ENCODE measurements around the gene EPN2. TPM values are rescaled to one million over a fixed set of nuclear protein-coding genes. Genes with fewer than 3 reads are reported as not detected.

EPN2 gene
- total RNA-seq, 1 experiment from 2014 or later, result 35.6 TPM

DNA sequence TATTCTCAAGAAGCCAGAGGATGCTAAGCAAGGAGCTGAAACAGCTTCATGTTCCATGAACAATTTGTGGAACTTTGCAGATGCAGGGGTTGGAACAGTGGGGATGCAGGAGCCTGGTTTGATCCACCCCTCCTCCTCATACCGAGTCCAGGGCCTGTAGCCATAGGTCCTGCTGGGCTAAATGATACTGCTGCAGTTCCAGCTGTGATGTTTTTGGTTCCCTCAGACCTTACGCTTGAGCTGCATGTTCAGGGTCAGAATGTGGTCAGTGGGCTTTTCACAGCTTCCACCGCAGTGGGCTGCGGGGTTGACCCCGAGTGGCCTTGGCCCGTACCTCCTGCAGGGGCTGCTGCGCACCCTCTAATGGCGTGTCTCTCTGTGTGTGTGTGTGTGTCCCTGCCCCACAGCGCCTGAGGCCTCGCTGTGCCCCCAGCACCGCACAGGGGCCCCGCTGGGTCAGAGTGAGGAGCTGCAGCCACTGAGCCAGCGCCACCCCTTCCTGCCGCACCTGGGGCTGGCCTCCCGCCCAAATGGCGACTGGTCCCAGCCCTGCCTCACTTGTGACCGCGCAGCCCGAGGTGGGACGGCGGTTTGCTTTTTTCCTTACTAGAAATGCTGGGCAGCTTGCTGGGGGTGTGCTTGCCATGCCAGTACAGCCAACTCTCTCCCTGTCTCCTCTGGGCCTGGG, 48.2 kb downstream of the EPN2 start:
- no peaks in the 10 kb centered on the region for H3K9me3 Mint-ChIP-seq (ENCODE audit: unreplicated experiment)

GRCh38 chr17:19286751-19287341, 49.7 kb downstream of the EPN2 start:
- intact Hi-C loops (cut with micrococcal nuclease; ENCODE audit: unreplicated experiment), result no loop called here
- peaks cover 2% of the 10 kb centered on the region for H3K36me3 ChIP-seq (ENCODE audit: control insufficient read depth, insufficient read depth, low read length)
- TF ChIP-seq CTCF (IDR thresholded peaks at IDR 0.05; ENCODE audit: insufficient read depth in 1 of 2, low read depth in 1 of 2, low read length in 1 of 2, severe bottlenecking in 1 of 2, unreplicated experiment in 1 of 2), result no peak
- no peaks in the 10 kb centered on the region for H3K9me3 Mint-ChIP-seq (ENCODE audit: unreplicated experiment)
- no peaks in the 10 kb centered on the region for H3K9me3 ChIP-seq
- ChIA-PET POLR2A (no interaction called here), CTCF (no interaction called here)
- H3K27me3 Mint-ChIP-seq (ENCODE audit: insufficient read depth, unreplicated experiment), result no peaks in the 10 kb centered on the region
- no peak overlapping the region for H3K4me3 Mint-ChIP-seq (ENCODE audit: unreplicated experiment)
- peaks cover 28% of the 10 kb centered on the region for H3K36me3 Mint-ChIP-seq (ENCODE audit: insufficient read depth, unreplicated experiment)
- no peak overlapping the region for H3K4me3 ChIP-seq (ENCODE audit: low read depth, low read length)
- H3K27me3 ChIP-seq (replicated peaks; ENCODE audit: control insufficient read depth, insufficient read depth, low read length), result no peaks in the 10 kb centered on the region
- peaks cover 15% of the 10 kb centered on the region for H3K4me1 ChIP-seq
- peaks cover 28% of the 10 kb centered on the region for H3K4me1 Mint-ChIP-seq (ENCODE audit: low read depth, unreplicated experiment)
- peak overlapping the region; percentile 90 for H3K27ac Mint-ChIP-seq (ENCODE audit: unreplicated experiment)
- BruUV-seq (replicated peaks), result no TSS peak
- DNase-seq, result no peak

More for the DNA sequence above, 48.2 kb downstream of the EPN2 start:
- H3K36me3 ChIP-seq (ENCODE audit: control insufficient read depth, insufficient read depth, low read length), result peaks cover 2% of the 10 kb centered on the region
- H3K4me1 ChIP-seq, result peaks cover 15% of the 10 kb centered on the region
- Mint-ChIP-seq H3K27me3 (ENCODE audit: insufficient read depth, unreplicated experiment) (no peaks in the 10 kb centered on the region), H3K4me1 (ENCODE audit: low read depth, unreplicated experiment) (peaks cover 28% of the 10 kb centered on the region), H3K27ac (ENCODE audit: unreplicated experiment) (no peak overlapping the region), H3K36me3 (ENCODE audit: insufficient read depth, unreplicated experiment) (peaks cover 22% of the 10 kb centered on the region), H3K4me3 (ENCODE audit: unreplicated experiment) (no peak overlapping the region)
- BruUV-seq (replicated peaks), result no TSS peak
- ChIA-PET POLR2A (no interaction called here), CTCF (no interaction called here)
- no peaks in the 10 kb centered on the region for H3K27me3 ChIP-seq (replicated peaks; ENCODE audit: control insufficient read depth, insufficient read depth, low read length)
- TF ChIP-seq CTCF (IDR thresholded peaks at IDR 0.05; ENCODE audit: insufficient read depth in 1 of 2, low read depth in 1 of 2, low read length in 1 of 2, severe bottlenecking in 1 of 2, unreplicated experiment in 1 of 2), result no peak
- DNase-seq, result no peak
- intact Hi-C loops (cut with micrococcal nuclease; ENCODE audit: unreplicated experiment), result no loop called here
- no peak overlapping the region for H3K4me3 ChIP-seq (ENCODE audit: low read depth, low read length)
- H3K9me3 ChIP-seq, result no peaks in the 10 kb centered on the region

DNA sequence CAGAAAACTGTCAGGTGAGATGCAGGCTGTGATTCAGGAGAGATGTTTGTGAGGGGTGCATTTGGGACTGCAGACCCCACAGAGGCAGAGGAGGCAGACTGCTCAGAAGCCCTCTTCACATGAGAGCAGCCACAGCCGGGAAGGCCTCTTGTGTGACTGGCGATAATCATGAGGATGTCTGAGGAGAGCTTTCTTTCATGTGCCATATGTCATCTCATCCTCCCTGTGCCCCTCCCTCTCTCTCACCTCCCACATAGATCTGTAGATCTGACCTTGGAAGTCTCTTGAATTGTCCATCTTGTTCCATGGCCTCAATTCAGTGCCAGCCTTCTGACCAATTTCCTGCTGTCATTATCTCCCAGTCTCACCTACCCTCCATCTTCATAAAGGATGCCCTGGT, 50.5 kb downstream of the EPN2 start:
- Mint-ChIP-seq H3K27ac (ENCODE audit: unreplicated experiment) (peak overlapping the region; percentile 90), H3K4me1 (ENCODE audit: low read depth, unreplicated experiment) (peaks cover 28% of the 10 kb centered on the region), H3K9me3 (ENCODE audit: unreplicated experiment) (no peaks in the 10 kb centered on the region), H3K36me3 (ENCODE audit: insufficient read depth, unreplicated experiment) (peaks cover 28% of the 10 kb centered on the region), H3K4me3 (ENCODE audit: unreplicated experiment) (no peak overlapping the region), H3K27me3 (ENCODE audit: insufficient read depth, unreplicated experiment) (no peaks in the 10 kb centered on the region)
- no peak for DNase-seq
- ChIA-PET CTCF (no interaction called here), POLR2A (no interaction called here)
- H3K4me1 ChIP-seq, result peaks cover 15% of the 10 kb centered on the region
- intact Hi-C loops (cut with micrococcal nuclease; ENCODE audit: unreplicated experiment), result no loop called here
- no TSS peak for BruUV-seq (replicated peaks)
- no peak overlapping the region for H3K4me3 ChIP-seq (ENCODE audit: low read depth, low read length)
- no peaks in the 10 kb centered on the region for H3K27me3 ChIP-seq (replicated peaks; ENCODE audit: control insufficient read depth, insufficient read depth, low read length)
- no peaks in the 10 kb centered on the region for H3K9me3 ChIP-seq
- H3K36me3 ChIP-seq (ENCODE audit: control insufficient read depth, insufficient read depth, low read length), result peaks cover 2% of the 10 kb centered on the region
- TF ChIP-seq CTCF (IDR thresholded peaks at IDR 0.05; ENCODE audit: insufficient read depth in 1 of 2, low read depth in 1 of 2, low read length in 1 of 2, severe bottlenecking in 1 of 2, unreplicated experiment in 1 of 2), result no peak
